B cell (primary cell): ENCODE data around the gene TJAP1.

ENCODE experiments used
- EZH2 ChIP-seq: IDR thresholded peaks from 2 replicates; pipeline ENCODE4 v1.6.1; 2012; ENCODE audit warnings: borderline replicate concordance, low read depth, mild to moderate bottlenecking, moderate library complexity, low read length; ENCODE audit not compliant: insufficient read depth, poor library complexity, severe bottlenecking
- TF ChIP-seq, protein P1 (sequence below): fragments of 200-600 bp; IDR thresholded peaks from one replicate; pipeline ENCODE4 v1.8.0; 2022; ENCODE audit warnings: antibody characterized with exemption, mild to moderate bottlenecking

DNA sequence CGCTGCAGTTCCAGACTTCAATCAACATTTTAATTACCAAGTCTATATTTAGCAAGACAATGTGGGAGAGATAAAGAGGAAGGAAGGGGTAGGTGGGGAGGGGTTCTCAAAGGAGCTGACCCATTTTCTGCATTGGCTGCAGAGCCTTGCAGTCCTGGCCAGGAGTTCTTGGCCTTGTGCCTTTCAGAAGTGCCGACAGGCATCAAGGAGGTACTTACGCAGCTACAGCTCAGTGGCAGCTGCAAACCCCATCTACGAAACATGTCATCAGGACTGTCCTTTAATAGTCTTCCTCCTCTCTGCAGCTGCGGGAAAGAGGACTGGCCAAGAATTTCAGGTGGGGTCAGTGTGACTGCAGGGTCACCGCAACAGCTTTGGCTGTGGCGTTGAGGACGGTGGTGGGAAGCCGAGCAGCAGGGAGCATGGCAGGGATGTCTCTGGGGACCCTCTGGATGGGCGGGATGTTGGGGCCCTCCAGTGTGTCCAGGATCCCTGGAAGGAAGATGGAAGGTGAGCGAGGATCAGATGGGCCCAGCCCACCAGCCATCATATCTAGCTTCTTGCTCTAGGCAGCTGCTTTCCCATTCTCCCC lies 34.5 kb downstream of the TJAP1 start:
- TF ChIP-seq, protein P1, sequence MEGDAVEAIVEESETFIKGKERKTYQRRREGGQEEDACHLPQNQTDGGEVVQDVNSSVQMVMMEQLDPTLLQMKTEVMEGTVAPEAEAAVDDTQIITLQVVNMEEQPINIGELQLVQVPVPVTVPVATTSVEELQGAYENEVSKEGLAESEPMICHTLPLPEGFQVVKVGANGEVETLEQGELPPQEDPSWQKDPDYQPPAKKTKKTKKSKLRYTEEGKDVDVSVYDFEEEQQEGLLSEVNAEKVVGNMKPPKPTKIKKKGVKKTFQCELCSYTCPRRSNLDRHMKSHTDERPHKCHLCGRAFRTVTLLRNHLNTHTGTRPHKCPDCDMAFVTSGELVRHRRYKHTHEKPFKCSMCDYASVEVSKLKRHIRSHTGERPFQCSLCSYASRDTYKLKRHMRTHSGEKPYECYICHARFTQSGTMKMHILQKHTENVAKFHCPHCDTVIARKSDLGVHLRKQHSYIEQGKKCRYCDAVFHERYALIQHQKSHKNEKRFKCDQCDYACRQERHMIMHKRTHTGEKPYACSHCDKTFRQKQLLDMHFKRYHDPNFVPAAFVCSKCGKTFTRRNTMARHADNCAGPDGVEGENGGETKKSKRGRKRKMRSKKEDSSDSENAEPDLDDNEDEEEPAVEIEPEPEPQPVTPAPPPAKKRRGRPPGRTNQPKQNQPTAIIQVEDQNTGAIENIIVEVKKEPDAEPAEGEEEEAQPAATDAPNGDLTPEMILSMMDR: no peak
- TF ChIP-seq EZH2: no peak
